GM18858 (cell line): ENCODE measurements around the gene CMKLR1.

ENCODE experiments used
- ATAC-seq: cut with Tn5 transposase; IDR thresholded peaks from one replicate; pipeline ENCODE4 v1.9.1; 2021; ENCODE audit not compliant: unreplicated experiment

Gene CMKLR1

GRCh38 chr12:108269224-108269623, 69.9 kb downstream of the CMKLR1 start:
- no peak for ATAC-seq

- no peak for ATAC-seq
Measured at GRCh38 chr12:108268397-108268796, 70.7 kb downstream of the CMKLR1 start.

- no peak for ATAC-seq
Measured at GRCh38 chr12:108267450-108267849, 71.7 kb downstream of the CMKLR1 start.

- ATAC-seq, result no peak
Measured at GRCh38 chr12:108266131-108266530, 73.0 kb downstream of the CMKLR1 start.

GRCh38 chr12:108265505-108265904, 73.6 kb downstream of the CMKLR1 start:
- no peak for ATAC-seq

GRCh38 chr12:108260969-108261368, 78.1 kb downstream of the CMKLR1 start:
- ATAC-seq, result no peak

GRCh38 chr12:108260039-108260438, 79.1 kb downstream of the CMKLR1 start:
- no peak for ATAC-seq

- no peak for ATAC-seq
Measured at GRCh38 chr12:108257610-108258106, 81.5 kb downstream of the CMKLR1 start.

- ATAC-seq, result no peak
Measured at GRCh38 chr12:108257004-108257403, 82.1 kb downstream of the CMKLR1 start.

- ATAC-seq, result no peak
Measured at GRCh38 chr12:108255252-108255602, 83.9 kb downstream of the CMKLR1 start.

- ATAC-seq, result no peak
Measured at GRCh38 chr12:108254517-108255251, 84.4 kb downstream of the CMKLR1 start.

GRCh38 chr12:108254030-108254429, 85.1 kb downstream of the CMKLR1 start:
- no peak for ATAC-seq

- ATAC-seq, result no peak
Measured at GRCh38 chr12:108253540-108253939, 85.6 kb downstream of the CMKLR1 start.

GRCh38 chr12:108252523-108252922, 86.6 kb downstream of the CMKLR1 start:
- ATAC-seq, result no peak

- ATAC-seq, result no peak
Measured at GRCh38 chr12:108248011-108248410, 91.1 kb downstream of the CMKLR1 start.

GRCh38 chr12:108247130-108247529, 92.0 kb downstream of the CMKLR1 start:
- no peak for ATAC-seq

- ATAC-seq, result no peak
Measured at GRCh38 chr12:108241986-108242703, 97.0 kb downstream of the CMKLR1 start.

- ATAC-seq, result no peak
Measured at GRCh38 chr12:108240928-108241327, 98.2 kb downstream of the CMKLR1 start.

- ATAC-seq, result no peak
Measured at GRCh38 chr12:108240027-108240785, 98.9 kb downstream of the CMKLR1 start.

- ATAC-seq, result no peak
Measured at GRCh38 chr12:108239378-108239777, 99.7 kb downstream of the CMKLR1 start.

GRCh38 chr12:108238474-108238873, 100.6 kb downstream of the CMKLR1 start:
- no peak for ATAC-seq
